ENCODE data around the gene TPSB2.

Gene TPSB2

GRCh38 chr16:1218930-1219611, 10.9 kb downstream of the TPSB2 start:
- no peak for DNase-seq

GRCh38 chr16:1218061-1218929, 11.7 kb downstream of the TPSB2 start:
- DNase-seq: no peak

- no peak for DNase-seq
These were observed 12.5 kb downstream of the TPSB2 start for GRCh38 chr16:1217526-1217925.

- DNase-seq: no peak
These were observed 13.1 kb downstream of the TPSB2 start for GRCh38 chr16:1216681-1217400.

GRCh38 chr16:1216296-1216619, 13.7 kb downstream of the TPSB2 start:
- DNase-seq: no peak

- no peak for DNase-seq
These were observed 14.2 kb downstream of the TPSB2 start for GRCh38 chr16:1215574-1216295.

- no peak for DNase-seq
These were observed 15.3 kb downstream of the TPSB2 start for GRCh38 chr16:1214719-1215118.

- no peak for DNase-seq
These were observed 16.1 kb downstream of the TPSB2 start for GRCh38 chr16:1213796-1214372.

GRCh38 chr16:1213231-1213630, 16.8 kb downstream of the TPSB2 start:
- DNase-seq: no peak

GRCh38 chr16:1212616-1213194, 17.3 kb downstream of the TPSB2 start:
- DNase-seq: no peak

- no peak for DNase-seq
These were observed 18.3 kb downstream of the TPSB2 start for GRCh38 chr16:1211451-1212268.

- DNase-seq: no peak
These were observed 19.5 kb downstream of the TPSB2 start for GRCh38 chr16:1210461-1210860.

GRCh38 chr16:1209081-1209480, 20.9 kb downstream of the TPSB2 start:
- no peak for DNase-seq

- DNase-seq: no peak
These were observed 21.6 kb downstream of the TPSB2 start for GRCh38 chr16:1208239-1208830.

- no peak for DNase-seq
These were observed 23.2 kb downstream of the TPSB2 start for GRCh38 chr16:1206786-1207185.

GRCh38 chr16:1206326-1206725, 23.7 kb downstream of the TPSB2 start:
- no peak for DNase-seq

GRCh38 chr16:1204933-1205332, 25.1 kb downstream of the TPSB2 start:
- DNase-seq: no peak

GRCh38 chr16:1202274-1202673, 27.7 kb downstream of the TPSB2 start:
- DNase-seq: no peak

- no peak for DNase-seq
These were observed 28.5 kb downstream of the TPSB2 start for GRCh38 chr16:1201444-1201843.

- DNase-seq: no peak
These were observed 29.9 kb downstream of the TPSB2 start for GRCh38 chr16:1200014-1200627.
